Endothelial cell of umbilical vein (primary cell): ENCODE data around the gene COA3. TPM values are rescaled to one million over a fixed set of nuclear protein-coding genes. Genes with fewer than 3 reads are reported as not detected.
A peak's percentile ranks its signal among the peaks of the same experiment; 100 is the strongest.

Experiments
- BruUV-seq: library from RNA; stranded (reverse); fragments of 400-500 nt; replicated peaks from 2 replicates; lab custom pipeline; 2021; lab: Mats Ljungman, UMichigan
- CTCF ChIA-PET: fragments of 300-600, 350-600 bp; sonication (Branson Sonifier 250); formaldehyde crosslinking; loops from one replicate; lab custom pipeline; 2021; ENCODE audit warnings: antibody characterized with exemption, inconsistent platforms; lab: Charles Lee
- POLR2A ChIA-PET: fragments of 300-600, 350-600 bp; sonication (Branson Sonifier 250); formaldehyde crosslinking; loops from one replicate; lab custom pipeline; 2021; ENCODE audit warnings: antibody characterized with exemption, inconsistent platforms; lab: Charles Lee
- DNase-seq: peaks from one replicate; pipeline ENCODE4 v3.0.0-alpha.2; 2011; ENCODE audit warnings: low read depth, low spot score
- FAIRE-seq: peaks from 2 replicates; lab custom pipeline; 2011; peaks lifted over from hg19 to GRCh38; lab: Jason Lieb, UNC
- H2AFZ ChIP-seq: 2 replicates; pipeline ENCODE4 v1.6.0; 2012; ENCODE audit warnings: low read depth, low read length, control low read depth, inconsistent platforms
- H3K27ac ChIP-seq: 2 replicates; pipeline ENCODE4 v1.5.1; 2011; ENCODE audit warnings: low read depth, mild to moderate bottlenecking, control low read depth, low read length, moderate library complexity; ENCODE audit not compliant: insufficient read depth
- H3K27me3 ChIP-seq, 2 experiments: 2 replicates each; pipeline versions ENCODE4 v1.6.0 to v1.6.1; 2011; ENCODE audit warnings: low read length in 2 of 2, mixed read lengths in 1 of 2; ENCODE audit not compliant: control insufficient read depth in 2 of 2, insufficient read depth in 2 of 2
- H3K36me3 ChIP-seq, 2 experiments: 2 replicates in 1 of 2; 3 replicates in 1 of 2; pipeline ENCODE4 v1.5.1; 2011; ENCODE audit warnings: low read length in 2 of 2, mild to moderate bottlenecking in 1 of 2, moderate library complexity in 1 of 2; ENCODE audit not compliant: control insufficient read depth in 2 of 2, insufficient read depth in 2 of 2; ENCODE audit errors: extremely low read depth in 1 of 2
- H3K4me1 ChIP-seq: 3 replicates; pipeline ENCODE4 v1.5.1; 2011; ENCODE audit warnings: mild to moderate bottlenecking, low read length; ENCODE audit not compliant: control insufficient read depth, insufficient read depth; ENCODE audit errors: extremely low read depth
- H3K4me2 ChIP-seq: 2 replicates; pipeline ENCODE4 v1.6.1; 2011; ENCODE audit warnings: low read length, control low read depth, mixed read lengths; ENCODE audit not compliant: insufficient read depth
- H3K4me3 ChIP-seq, 3 experiments: fragments of 200-600 bp in 1 of 3; sonication (generic), shearing (Covaris generic) in 1 of 3; replicated peaks in 1 of 3; 2 replicates each; pipeline ENCODE4 v1.5.1; 2011 to 2016; ENCODE audit warnings: control low read depth in 3 of 3, low read length in 3 of 3, mild to moderate bottlenecking in 2 of 3, inconsistent platforms in 1 of 3, low read depth in 1 of 3, moderate library complexity in 1 of 3; ENCODE audit not compliant: insufficient read depth in 1 of 3
- H3K79me2 ChIP-seq: 2 replicates; pipeline ENCODE4 v1.6.0; 2012; ENCODE audit warnings: low read length, inconsistent platforms; ENCODE audit not compliant: control insufficient read depth, insufficient read depth
- H3K9ac ChIP-seq: replicated peaks from 2 replicates; pipeline ENCODE3; 2011; ENCODE audit warnings: low read length, control low read depth; ENCODE audit not compliant: insufficient read depth; ENCODE audit errors: extremely low read depth
- H3K9me1 ChIP-seq: replicated peaks from 3 replicates; pipeline ENCODE4 v1.6.0; 2011; ENCODE audit warnings: mild to moderate bottlenecking, low read length; ENCODE audit not compliant: control insufficient read depth, insufficient read depth; ENCODE audit errors: extremely low read depth
- H3K9me3 ChIP-seq: replicated peaks from 2 replicates; pipeline ENCODE4 v1.5.1; 2012; ENCODE audit warnings: low read length, inconsistent platforms; ENCODE audit not compliant: control insufficient read depth, insufficient read depth
- H4K20me1 ChIP-seq: replicated peaks from 2 replicates; pipeline ENCODE3; 2011; ENCODE audit warnings: mild to moderate bottlenecking, low read length; ENCODE audit not compliant: control insufficient read depth, insufficient read depth; ENCODE audit errors: extremely low read depth
- EZH2 ChIP-seq: IDR thresholded peaks from 2 replicates; pipeline ENCODE4 v1.6.1; 2012; ENCODE audit warnings: borderline replicate concordance, low read depth, mild to moderate bottlenecking, moderate library complexity, low read length, inconsistent platforms; ENCODE audit not compliant: severe bottlenecking
- FOS ChIP-seq: IDR thresholded peaks from 2 replicates; pipeline ENCODE4 v1.6.1; 2011; ENCODE audit warnings: mild to moderate bottlenecking, low read length, moderate library complexity, borderline replicate concordance; ENCODE audit not compliant: insufficient read depth
- GATA2 ChIP-seq: IDR thresholded peaks from 2 replicates; pipeline ENCODE4 v1.7.0; 2011; ENCODE audit warnings: low read depth, mild to moderate bottlenecking, moderate library complexity, mixed read lengths, low read length; ENCODE audit not compliant: insufficient read length, insufficient read depth
- JUN ChIP-seq: IDR thresholded peaks from 2 replicates; pipeline ENCODE4 v1.6.1; 2011; ENCODE audit warnings: borderline replicate concordance, low read depth; ENCODE audit not compliant: insufficient read length, insufficient read depth
- MAX ChIP-seq: IDR thresholded peaks from 2 replicates; pipeline ENCODE4 v1.6.1; 2011; ENCODE audit not compliant: insufficient read depth, insufficient read length
- MYC ChIP-seq: IDR thresholded peaks from one replicate; pipeline ENCODE4 v1.6.1; 2011; ENCODE audit warnings: mild to moderate bottlenecking, low read depth, low read length
- POLR2A ChIP-seq: IDR thresholded peaks from 2 replicates; pipeline ENCODE4 v1.6.1; 2012; ENCODE audit warnings: low read depth, mild to moderate bottlenecking, control low read depth, low read length
- POLR2AphosphoS5 ChIP-seq: IDR thresholded peaks from 2 replicates; pipeline ENCODE4 v1.6.1; 2012; ENCODE audit warnings: low read depth, mild to moderate bottlenecking, control low read depth, low read length, moderate library complexity; ENCODE audit not compliant: insufficient read depth
- dilution Hi-C: fragments of 300-500 bp; cut with MboI; formaldehyde crosslinking; loops from one replicate; pipeline ENCODE4 v1.15.0; 2019; ENCODE audit warnings: low sequenced_read_pairs; ENCODE audit not compliant: extremely low pct_ligation_motif_present
- intact Hi-C: fragments of 100-400 bp; cut with micrococcal nuclease; formaldehyde crosslinking; loops from one replicate; pipeline ENCODE4 v1.10.0; 2022
- polyA plus RNA-seq, 4 experiments: library from polyadenylated mRNA; depleted of rRNA in 3 of 4; stranded (reverse) in 3 of 4; unstranded in 1 of 4; fragments of >200 nt; gene quantifications; 2 replicates each; pipeline versions ENCODE4 v1.2.1 to v1.2.3, GENCODE V29; 2011 to 2012; ENCODE audit warnings: missing spikeins in 1 of 4
- total RNA-seq: library from RNA; stranded (reverse); gene quantifications from 2 replicates; pipeline ENCODE4 v1.2.3, GENCODE V29; 2021
- TF ChIP-seq, protein P1 (sequence below), 2 donors: IDR thresholded peaks; 1 replicate in 1 of 2; 2 replicates in 1 of 2; pipeline ENCODE4 v1.5.1; 2011; ENCODE audit warnings: low read length in 2 of 2, mild to moderate bottlenecking in 2 of 2, moderate library complexity in 2 of 2, control low read depth in 1 of 2, inconsistent platforms in 1 of 2, low read depth in 1 of 2; ENCODE audit not compliant: insufficient read depth in 1 of 2; ENCODE audit errors: extremely low read depth in 1 of 2

Gene COA3
- total and polyA plus RNA-seq, 2 donors (not counting 3 experiments of a cell fraction or from before 2014, with no cell fraction given) = 56.6 to 126 TPM

- peak overlapping the region; percentile 16 to 76 (median 71) for H3K4me3 ChIP-seq
- intact Hi-C loops = loop anchor here (1.0 to 2.0 kb wide), 3 partner anchors 24 to 53 kb away; partner anchors contain the start of genes EZH1 and PSME3
- H3K9me3 ChIP-seq = no peaks in the 10 kb centered on the region
- no peak for TF ChIP-seq FOS
- no peak for TF ChIP-seq EZH2
- TF ChIP-seq MAX = no peak
- TF ChIP-seq POLR2AphosphoS5 = no peak
- no peak for TF ChIP-seq GATA2
- TF ChIP-seq POLR2A = no peak
- TF ChIP-seq JUN = no peak
- no peak for TF ChIP-seq MYC
- TF ChIP-seq, protein P1, sequence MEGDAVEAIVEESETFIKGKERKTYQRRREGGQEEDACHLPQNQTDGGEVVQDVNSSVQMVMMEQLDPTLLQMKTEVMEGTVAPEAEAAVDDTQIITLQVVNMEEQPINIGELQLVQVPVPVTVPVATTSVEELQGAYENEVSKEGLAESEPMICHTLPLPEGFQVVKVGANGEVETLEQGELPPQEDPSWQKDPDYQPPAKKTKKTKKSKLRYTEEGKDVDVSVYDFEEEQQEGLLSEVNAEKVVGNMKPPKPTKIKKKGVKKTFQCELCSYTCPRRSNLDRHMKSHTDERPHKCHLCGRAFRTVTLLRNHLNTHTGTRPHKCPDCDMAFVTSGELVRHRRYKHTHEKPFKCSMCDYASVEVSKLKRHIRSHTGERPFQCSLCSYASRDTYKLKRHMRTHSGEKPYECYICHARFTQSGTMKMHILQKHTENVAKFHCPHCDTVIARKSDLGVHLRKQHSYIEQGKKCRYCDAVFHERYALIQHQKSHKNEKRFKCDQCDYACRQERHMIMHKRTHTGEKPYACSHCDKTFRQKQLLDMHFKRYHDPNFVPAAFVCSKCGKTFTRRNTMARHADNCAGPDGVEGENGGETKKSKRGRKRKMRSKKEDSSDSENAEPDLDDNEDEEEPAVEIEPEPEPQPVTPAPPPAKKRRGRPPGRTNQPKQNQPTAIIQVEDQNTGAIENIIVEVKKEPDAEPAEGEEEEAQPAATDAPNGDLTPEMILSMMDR (IDR thresholded peaks at IDR 0.05; ENCODE audit: extremely low read depth in 1 of 2, insufficient read depth in 1 of 2, low read depth in 1 of 2, low read length in 2 of 2) = no peak
- peak overlapping the region; percentile 56 for H2AFZ ChIP-seq
- dilution Hi-C loops = no loop called here
- peaks cover 11% of the 10 kb centered on the region for H3K4me1 ChIP-seq
- H3K9me1 ChIP-seq = no peaks in the 10 kb centered on the region
- H3K9ac ChIP-seq = peak overlapping the region; percentile 64
- no peaks in the 10 kb centered on the region for H3K79me2 ChIP-seq
- H4K20me1 ChIP-seq = no peaks in the 10 kb centered on the region
- H3K27me3 ChIP-seq = no peaks in the 10 kb centered on the region
- peak overlapping the region; percentile 77 for H3K4me2 ChIP-seq
- POLR2A ChIA-PET = interaction anchor here (1.0 kb wide), 1 partner anchor 26 kb away, joined by 3 read pairs; the partner anchor contains the start of gene BECN1
- CTCF ChIA-PET = interaction anchor here (0.7 to 3.2 kb wide), 5 partner anchors 22 to 38 kb away, joined by 3 to 14 read pairs (median 10); partner anchors contain the start of genes BECN1 and VPS25
- FAIRE-seq = peak; percentile 60
- no TSS peak for BruUV-seq
- no peak overlapping the region for H3K27ac ChIP-seq
- H3K36me3 ChIP-seq = peaks cover 0 to 2% of the 10 kb centered on the region in 2 experiments
- no peak for DNase-seq
Measured at GRCh38 chr17:42798011-42798382, 507 bp downstream of the COA3 start.
